SK-N-SH (cell line): ENCODE data around the gene TNFRSF17. TPM values are rescaled to one million over a fixed set of nuclear protein-coding genes. Genes with fewer than 3 reads are reported as not detected.

Experiments used
- CTCF ChIA-PET: fragments of 300-600, 350-600 bp; formaldehyde crosslinking; extraction: SDS; loops from one replicate; lab custom pipeline; 2021; lab: Yijun Ruan, JAX
- POLR2A ChIA-PET: fragments of 350-600 bp; sonication (Branson Sonifier 250); formaldehyde crosslinking; extraction: SDS; loops from one replicate; lab custom pipeline; 2020; ENCODE audit warnings: antibody characterized with exemption, inconsistent platforms; lab: Yijun Ruan, JAX
- DNase-seq: peaks from one replicate; pipeline ENCODE4 v3.0.0; 2012
- H2AFZ ChIP-seq: fragments of 200-600 bp; sonication (generic); 2 replicates; pipeline ENCODE4 v1.8.1; 2016; ENCODE audit warnings: antibody characterized with exemption, mild to moderate bottlenecking, low read depth
- H3F3A ChIP-seq: fragments of 200-600 bp; sonication (generic); replicated peaks from 2 replicates; pipeline ENCODE3; 2016; ENCODE audit warnings: antibody characterized with exemption, mild to moderate bottlenecking; ENCODE audit not compliant: insufficient read depth
- H3K27ac ChIP-seq, 2 experiments: fragments of 200-500 bp in 1 of 2; fragments of 200-600 bp in 1 of 2; sonication (Bioruptor generic) in 1 of 2; sonication (generic), shearing (Covaris generic) in 1 of 2; 2 replicates each; pipeline versions ENCODE4 v1.5.1 to v1.6.1; 2014 to 2016; ENCODE audit warnings: low read depth in 2 of 2, inconsistent platforms in 1 of 2, low read length in 1 of 2, mild to moderate bottlenecking in 1 of 2, mixed read lengths in 1 of 2
- H3K27me3 ChIP-seq: fragments of 200-600 bp; sonication (generic), shearing (Covaris generic); 2 replicates; pipeline ENCODE4 v1.6.1; 2016; ENCODE audit warnings: mixed run types; ENCODE audit not compliant: insufficient read depth
- H3K36me3 ChIP-seq, 2 experiments: fragments of 200-500 bp in 1 of 2; fragments of 200-600 bp in 1 of 2; sonication (Bioruptor generic) in 1 of 2; sonication (generic) in 1 of 2; replicated peaks in 1 of 2; 2 replicates each; pipeline versions ENCODE3 to v1.5.1; 2014 to 2016; ENCODE audit warnings: low read length in 1 of 2, mild to moderate bottlenecking in 1 of 2; ENCODE audit not compliant: insufficient read depth in 2 of 2, control insufficient read depth in 1 of 2
- H3K4me1 ChIP-seq, 2 experiments: fragments of 200-500 bp in 1 of 2; fragments of 200-600 bp in 1 of 2; sonication (Bioruptor generic) in 1 of 2; sonication (generic), shearing (Covaris generic) in 1 of 2; 2 replicates each; pipeline versions ENCODE4 v1.5.1 to v1.6.1; 2014 to 2016; ENCODE audit warnings: low read depth in 1 of 2, low read length in 1 of 2, mixed run types in 1 of 2; ENCODE audit not compliant: insufficient read depth in 2 of 2, control insufficient read depth in 1 of 2
- H3K4me2 ChIP-seq: fragments of 200-600 bp; sonication (generic), shearing (Covaris generic); 2 replicates; pipeline ENCODE4 v1.6.1; 2017; ENCODE audit warnings: mixed run types
- H3K4me3 ChIP-seq, 2 experiments: fragments of 200-500 bp in 1 of 2; fragments of 200-600 bp in 1 of 2; sonication (Bioruptor generic) in 1 of 2; sonication (generic), shearing (Covaris generic) in 1 of 2; 2 replicates each; pipeline versions ENCODE4 v1.5.1 to v1.8.1; 2014 to 2016; ENCODE audit warnings: low read depth in 2 of 2, inconsistent platforms in 1 of 2, low read length in 1 of 2, mild to moderate bottlenecking in 1 of 2, mixed read lengths in 1 of 2, moderate library complexity in 1 of 2
- H3K79me2 ChIP-seq: fragments of 200-600 bp; sonication (generic); 2 replicates; pipeline ENCODE4 v1.8.1; 2017; ENCODE audit warnings: mild to moderate bottlenecking; ENCODE audit not compliant: insufficient read depth
- H3K9ac ChIP-seq: fragments of 200-600 bp; sonication (generic); 2 replicates; pipeline ENCODE4 v1.6.1; 2017; ENCODE audit warnings: mixed run types
- H3K9me2 ChIP-seq: fragments of 200-600 bp; sonication (generic); 2 replicates; pipeline ENCODE4 v1.6.1; 2017; ENCODE audit warnings: mixed run types
- H3K9me3 ChIP-seq: fragments of 200-600 bp; sonication (generic); 2 replicates; pipeline ENCODE4 v1.6.1; 2017; ENCODE audit warnings: mixed run types, mild to moderate bottlenecking, moderate library complexity
- H4K20me1 ChIP-seq: fragments of 200-600 bp; sonication (generic); 2 replicates; pipeline ENCODE4 v1.6.1; 2017; ENCODE audit warnings: mild to moderate bottlenecking, mixed run types; ENCODE audit not compliant: insufficient read depth
- CHD2 ChIP-seq: fragments of 150-350 bp; IDR thresholded peaks from 2 replicates; pipeline ENCODE4 v1.6.1; 2018; ENCODE audit warnings: low read length; ENCODE audit not compliant: partially characterized antibody
- CTCF ChIP-seq: fragments of 200-600 bp; sonication (generic); IDR thresholded peaks from 2 replicates; pipeline ENCODE4 v1.6.1; 2017; ENCODE audit warnings: antibody characterized with exemption, mild to moderate bottlenecking, moderate library complexity
- FOSL2 ChIP-seq: IDR thresholded peaks from 2 replicates; pipeline ENCODE4 v1.4.0; 2012; ENCODE audit warnings: low read depth, mild to moderate bottlenecking, moderate library complexity, borderline replicate concordance
- MXI1 ChIP-seq: IDR thresholded peaks from 2 replicates; pipeline ENCODE4 v1.6.1; 2012; ENCODE audit warnings: mild to moderate bottlenecking, low read depth, low read length, improper control_type of control experiment
- NFIC ChIP-seq: IDR thresholded peaks from 2 replicates; pipeline ENCODE4 v1.4.0; 2012; ENCODE audit warnings: borderline replicate concordance
- NRF1 ChIP-seq: IDR thresholded peaks from 2 replicates; pipeline ENCODE4 v1.6.1; 2012; ENCODE audit warnings: low read depth, mild to moderate bottlenecking, low read length
- PBX3 ChIP-seq: IDR thresholded peaks from 2 replicates; pipeline ENCODE4; 2012
- RXRA ChIP-seq: IDR thresholded peaks from 2 replicates; pipeline ENCODE4 v1.4.0; 2012; ENCODE audit warnings: low read depth, mild to moderate bottlenecking, borderline replicate concordance
- SMC3 ChIP-seq: IDR thresholded peaks from 2 replicates; pipeline ENCODE4 v1.6.1; 2012; ENCODE audit warnings: low read depth, low read length, improper control_type of control experiment
- USF2 ChIP-seq: fragments of 150-350 bp; IDR thresholded peaks from 2 replicates; pipeline ENCODE4 v1.6.1; 2017; ENCODE audit warnings: antibody characterized with exemption, low read length, low read depth, borderline replicate concordance
- ZBTB33 ChIP-seq: IDR thresholded peaks from 2 replicates; pipeline ENCODE4 v1.4.0; 2012; ENCODE audit warnings: low read depth, borderline replicate concordance
- WGBS: methylation state at CpG from one replicate; pipeline ENCODE4 v1.1.6; 2017; ENCODE audit warnings: low lambda C conversion rate; 5-methylcytosine and 5-hydroxymethylcytosine counted together
- polyA plus RNA-seq, 3 experiments: library from polyadenylated mRNA; depleted of rRNA; stranded (reverse); fragments of >200 nt; gene quantifications; 2 replicates each; pipeline ENCODE4 v1.2.3, GENCODE V29; 2012

The TNFRSF17 gene
- polyA plus RNA-seq, 1 of the 3 experiments (the other 2 are of a cell fraction): not detected

DNA sequence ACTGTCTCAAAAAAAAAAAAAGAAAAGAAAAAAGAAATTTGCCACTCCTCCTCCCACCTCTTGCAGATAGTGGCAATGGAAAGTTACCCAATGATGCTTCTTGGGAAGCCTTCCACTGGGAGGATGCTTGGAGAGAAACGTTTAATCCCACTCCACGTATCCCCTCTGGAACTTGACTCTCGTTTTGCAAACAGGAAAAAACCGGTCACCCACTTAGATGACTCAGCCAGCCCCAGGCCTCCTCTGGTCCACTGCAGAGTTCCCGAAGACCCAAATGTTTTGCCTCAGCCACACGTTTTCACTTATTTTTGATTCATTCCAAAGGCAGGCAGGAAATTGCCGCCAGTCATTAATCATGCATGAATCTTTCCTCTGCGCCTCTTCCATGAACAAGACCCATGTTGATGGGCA lies 9.3 kb upstream of the TNFRSF17 start (continued):
- TF ChIP-seq USF2: no peak
- peak; percentile 97 for TF ChIP-seq PBX3
- no peak; the same call in 1 of the 2 replicates for TF ChIP-seq ZBTB33
- peak; percentile 30; the same call in 1 of the 2 replicates for TF ChIP-seq NFIC
- no peak for TF ChIP-seq SMC3
- TF ChIP-seq, all 33 proteins: peak for 13

DNA sequence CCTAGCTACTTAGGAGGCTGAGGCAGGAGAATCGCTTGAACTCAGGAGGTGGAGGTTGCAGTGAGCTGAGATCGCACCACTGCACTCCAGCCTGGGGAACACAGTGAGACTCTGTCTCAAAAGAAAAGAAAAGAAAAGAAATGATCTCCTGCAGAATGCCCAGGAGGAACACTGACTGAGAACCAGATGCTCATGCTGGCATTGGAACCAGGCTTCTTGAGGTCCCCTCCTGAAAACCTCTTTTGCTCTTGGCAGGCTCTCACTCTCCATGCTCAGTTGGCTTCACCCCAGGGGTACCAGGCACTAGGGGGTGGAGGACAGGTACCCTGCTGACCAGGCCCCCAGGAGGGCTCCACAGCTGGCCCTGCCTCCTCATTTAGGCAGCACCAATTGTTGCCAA lies 8.5 kb upstream of the TNFRSF17 start:
- no peaks in the 10 kb centered on the region for H3K79me2 ChIP-seq
- H3K9ac ChIP-seq: peak overlapping the region; percentile 45; the same call in 1 of the 2 replicates
- no peaks in the 10 kb centered on the region for H4K20me1 ChIP-seq
- H3K27me3 ChIP-seq: no peaks in the 10 kb centered on the region
- H3K4me2 ChIP-seq: peak overlapping the region; percentile 48
- ChIA-PET POLR2A (no interaction called here), CTCF (interaction anchor here (1.0 to 1.1 kb wide), 2 partner anchors 15 to 111 kb away, joined by 3 to 4 read pairs; no protein-coding TSS in a partner anchor)
- H3K9me3 ChIP-seq: no peaks in the 10 kb centered on the region
- H3K27ac ChIP-seq: peak overlapping the region in 1 of 2 experiments; percentile 95; a peak in 2 of 4 replicates
- no peak overlapping the region for H3K4me3 ChIP-seq
- H3K9me2 ChIP-seq: no peaks in the 10 kb centered on the region
- H3K36me3 ChIP-seq: no peaks in the 10 kb centered on the region
- 100% methylated on average over 2 of the region's 2 CpGs for WGBS
- H3K4me1 ChIP-seq: peaks cover 0 to 8% of the 10 kb centered on the region in 2 experiments; a peak in 2 of 4 replicates
- DNase-seq: no peak
- peak overlapping the region; percentile 43; the same call in 1 of the 2 replicates for H2AFZ ChIP-seq
- H3F3A ChIP-seq: peaks cover 20% of the 10 kb centered on the region
- TF ChIP-seq CHD2 (no peak), FOSL2 (no peak), RXRA (no peak), NRF1 (no peak), CTCF (no peak), MXI1 (no peak)
